B cell (primary cell): ENCODE measurements around the gene TLE2.

ENCODE experiments used
- CTCF ChIP-seq: fragments of 200-600 bp; IDR thresholded peaks from one replicate; pipeline ENCODE4 v1.8.0; 2022; ENCODE audit warnings: antibody characterized with exemption, mild to moderate bottlenecking
- EZH2 ChIP-seq: IDR thresholded peaks from 2 replicates; pipeline ENCODE4 v1.6.1; 2012; ENCODE audit warnings: borderline replicate concordance, low read depth, mild to moderate bottlenecking, moderate library complexity, low read length; ENCODE audit not compliant: insufficient read depth, poor library complexity, severe bottlenecking

GRCh38 chr19:2978772-2979171 is 50.3 kb downstream of the TLE2 start:
- TF ChIP-seq CTCF (no peak), EZH2 (no peak)
